SK-N-MC (cell line): ENCODE results near the gene ATP6AP1.

Experiments used
- EZH2 ChIP-seq: fragments of 200-600 bp; sonication (generic); IDR thresholded peaks from one replicate; pipeline ENCODE4 v1.6.1; 2017; ENCODE audit warnings: antibody characterized with exemption
- FOXP2 ChIP-seq: optimal IDR thresholded peaks from 2 replicates; pipeline ENCODE3; 2011; ENCODE audit warnings: mild to moderate bottlenecking, moderate library complexity; ENCODE audit not compliant: insufficient read depth; ENCODE audit errors: extremely low read length, control extremely low read depth
- POLR2AphosphoS5 ChIP-seq: IDR thresholded peaks from 2 replicates; pipeline ENCODE4 v1.6.1; 2012; ENCODE audit warnings: mild to moderate bottlenecking, low read depth, low read length, borderline replicate concordance

DNA sequence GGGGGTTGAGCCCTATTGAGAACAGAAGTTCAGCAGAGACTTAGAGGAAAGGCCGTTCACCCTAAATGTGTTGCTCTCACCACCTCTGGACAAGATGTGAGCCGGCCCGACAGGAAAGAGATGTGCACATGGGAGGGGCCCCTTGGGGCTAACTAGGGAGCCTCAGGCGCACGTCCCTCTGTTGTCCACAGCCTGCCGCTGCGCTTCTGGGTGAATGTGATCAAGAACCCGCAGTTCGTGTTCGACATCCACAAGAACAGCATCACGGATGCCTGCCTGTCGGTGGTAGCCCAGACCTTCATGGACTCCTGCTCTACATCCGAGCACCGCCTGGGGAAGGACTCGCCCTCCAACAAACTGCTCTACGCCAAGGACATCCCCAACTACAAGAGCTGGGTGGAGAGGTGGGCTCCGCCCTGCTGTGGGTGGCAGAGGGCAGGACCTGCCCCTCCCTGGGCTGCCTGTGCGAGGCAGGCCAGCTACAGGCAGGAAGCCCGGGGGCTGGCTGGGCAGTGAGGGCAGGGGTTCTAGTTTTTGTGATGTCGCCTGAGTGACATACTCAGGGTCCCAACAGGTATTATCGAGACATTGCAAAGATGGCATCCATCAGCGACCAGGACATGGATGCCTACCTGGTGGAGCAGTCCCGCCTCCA lies 42.6 kb downstream of the ATP6AP1 start:
- no peak for TF ChIP-seq POLR2AphosphoS5
- TF ChIP-seq EZH2 = no peak
- TF ChIP-seq FOXP2 = no peak
